Esophagus muscularis mucosa (tissue), 4 donors: Measurements from ENCODE around the gene HADHB. TPM values are rescaled to one million over a fixed set of nuclear protein-coding genes. Genes with fewer than 3 reads are reported as not detected.
"Not testable (repeated sequence)": the region's sequence is repeated elsewhere in the genome, so short reads cannot be mapped to it uniquely, and the experiment has no call there.

Experiments
- DNase-seq: peaks from one replicate; pipeline ENCODE4 v3.0.0-alpha.2; 2017; ENCODE audit errors: extremely low spot score
- H3K27ac ChIP-seq, 4 donors: fragments of 200-600 bp; sonication (generic); replicated peaks in 1 of 4; 1 replicate in 3 of 4; 2 replicates in 1 of 4; pipeline ENCODE4 v1.5.1; 2016 to 2019; ENCODE audit warnings: mild to moderate bottlenecking in 1 of 4
- H3K27me3 ChIP-seq, 4 donors: fragments of 200-600 bp; sonication (generic); one replicate each; pipeline versions ENCODE4 v1.5.1 to v1.6.0; 2016 to 2019
- H3K36me3 ChIP-seq, 4 donors: fragments of 200-600 bp; sonication (generic); one replicate each; pipeline ENCODE4 v1.5.1; 2016 to 2019
- H3K4me1 ChIP-seq, 4 donors: fragments of 200-600 bp; sonication (generic); one replicate each; pipeline ENCODE4 v1.5.1; 2016 to 2019
- H3K4me3 ChIP-seq, 4 donors: fragments of 200-600 bp; sonication (generic); 1 replicate in 2 of 4; 2 replicates in 2 of 4; pipeline ENCODE4 v1.5.1; 2016 to 2019; ENCODE audit warnings: mild to moderate bottlenecking in 4 of 4, moderate library complexity in 1 of 4
- H3K9me3 ChIP-seq, 4 donors: fragments of 200-600 bp; sonication (generic); 1 replicate in 3 of 4; 2 replicates in 1 of 4; pipeline ENCODE4 v1.5.1; 2016 to 2019
- CTCF ChIP-seq, 3 experiments: fragments of 200-600 bp in 2 of 3; fragments of 450-650 bp in 1 of 3; sonication (generic) in 2 of 3; IDR thresholded peaks; one replicate each; pipeline ENCODE4 v1.5.1; 2017 to 2019; ENCODE audit warnings: antibody characterized with exemption in 3 of 3, mild to moderate bottlenecking in 2 of 3, moderate library complexity in 1 of 3
- EP300 ChIP-seq: sonication (generic); formaldehyde crosslinking; IDR thresholded peaks from one replicate; pipeline ENCODE4 v1.6.1; 2017; ENCODE audit warnings: antibody characterized with exemption
- POLR2A ChIP-seq: fragments of 450-650 bp; IDR thresholded peaks from one replicate; pipeline ENCODE4 v1.6.1; 2017; ENCODE audit warnings: antibody characterized with exemption, moderate library complexity, mild to moderate bottlenecking, low read depth
- POLR2AphosphoS5 ChIP-seq, 2 donors: sonication (generic); formaldehyde crosslinking; IDR thresholded peaks; one replicate each; pipeline ENCODE4 v1.6.1; 2017; ENCODE audit warnings: antibody characterized with exemption in 2 of 2
- WGBS: methylation state at CpG from one replicate; pipeline ENCODE4 v1.1.5; 2018; 5-methylcytosine and 5-hydroxymethylcytosine counted together
- intact Hi-C: fragments of 100-400 bp; cut with DNase I; formaldehyde crosslinking; loops from one replicate; pipeline ENCODE4 v1.15.1; 2023
- total RNA-seq, 4 donors: library from RNA; depleted of rRNA; stranded (reverse); fragments of >200 nt; gene quantifications; one replicate each; pipeline versions ENCODE4 v1.1.0 to v1.2.1, GENCODE V29; 2016

HADHB gene
- total RNA-seq, 4 donors from 2014 or later = 163 to 399 (median 192) TPM

DNA sequence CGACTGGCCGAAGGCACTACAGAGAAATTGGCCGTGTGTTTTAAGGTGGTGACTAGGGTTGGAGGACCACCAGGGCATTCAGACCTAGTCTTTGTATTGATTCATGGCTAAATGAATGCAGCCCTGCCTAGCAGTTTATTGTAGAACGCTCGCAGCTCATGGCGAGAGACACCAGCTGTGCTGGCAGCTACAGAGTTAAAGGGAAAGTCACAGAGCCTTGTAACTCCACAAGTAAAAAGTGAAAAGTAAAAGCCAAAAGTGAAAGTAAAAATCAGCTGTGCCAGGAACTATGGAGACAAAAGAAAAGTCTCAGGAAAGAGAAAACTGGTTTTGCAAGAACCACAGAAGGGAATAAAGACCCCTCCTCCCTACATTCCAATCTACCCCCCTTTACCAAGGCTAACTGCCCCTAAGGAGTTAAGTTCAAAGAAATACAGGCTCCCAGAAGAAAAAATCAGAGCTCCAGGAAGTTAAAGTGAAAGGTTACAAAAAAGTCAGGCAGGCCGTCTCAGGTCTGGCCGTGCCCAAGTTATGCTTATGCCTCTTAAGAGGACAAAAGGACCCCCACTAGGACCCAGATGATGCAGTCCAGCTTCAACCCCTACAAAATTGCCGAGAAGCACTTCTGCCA, 54.8 kb downstream of the HADHB start:
- no peaks in the 10 kb centered on the region for H3K27me3 ChIP-seq
- no peak for DNase-seq
- intact Hi-C loops = loop anchor here (2.0 kb wide), 1 partner anchor 55 kb away; the partner anchor contains the start of genes HADHA and HADHB
- 6% methylated on average over 9 of the region's 9 CpGs for WGBS
- peak overlapping the region; percentile 77 to 83 (median 80) for H3K27ac ChIP-seq
- TF ChIP-seq EP300 (no peak), POLR2AphosphoS5 (IDR thresholded peaks at IDR 0.05) (no peak), CTCF (IDR thresholded peaks at IDR 0.05) (no peak), POLR2A (no peak)
- H3K9me3 ChIP-seq = no peaks in the 10 kb centered on the region
- peak overlapping the region; percentile 55 to 66 (median 62) for H3K4me3 ChIP-seq
- no peaks in the 10 kb centered on the region for H3K36me3 ChIP-seq
- H3K4me1 ChIP-seq = peaks cover 15 to 28% (median 23%) of the 10 kb centered on the region in 4 donors

DNA sequence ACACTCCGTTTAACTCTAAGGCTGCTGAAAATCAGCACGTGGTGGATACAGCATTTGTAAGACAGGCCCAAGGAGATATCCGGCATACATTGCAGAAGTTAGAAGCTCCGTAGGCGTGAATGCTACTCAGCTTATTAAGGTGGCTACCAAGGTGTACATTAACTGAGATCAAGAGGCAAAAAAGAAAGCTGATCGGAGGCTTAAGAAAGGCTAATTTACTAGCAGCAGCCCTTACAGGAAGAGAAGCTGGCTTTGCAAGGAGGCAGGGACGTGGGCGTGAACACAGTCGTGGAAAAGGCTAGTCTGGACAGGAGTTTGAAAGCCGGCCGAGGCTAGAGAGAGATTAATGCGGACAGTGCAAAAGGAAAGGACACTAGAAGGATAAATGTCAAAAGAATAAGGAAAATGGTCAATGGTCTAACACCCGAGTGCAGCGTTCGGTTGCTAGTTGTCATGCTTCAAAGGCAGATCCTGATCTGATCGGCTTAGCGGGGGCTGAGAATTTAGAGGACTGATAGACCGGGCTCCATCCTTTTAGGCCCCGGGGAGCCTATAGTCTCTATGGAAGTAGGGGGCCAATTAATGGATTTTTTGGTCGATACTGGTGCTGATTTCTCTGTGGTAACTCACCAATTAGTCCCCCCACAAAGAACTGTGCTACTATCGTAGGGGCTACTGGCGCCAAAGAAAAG, 55.6 kb downstream of the HADHB start:
- TF ChIP-seq CTCF (IDR thresholded peaks at IDR 0.05) = no peak
- TF ChIP-seq EP300 = no peak
- no peak for TF ChIP-seq POLR2AphosphoS5 (IDR thresholded peaks at IDR 0.05)
- no peak for TF ChIP-seq POLR2A
- DNase-seq = no peak
- Histone ChIP-seq H3K9me3 (no peaks in the 10 kb centered on the region), H3K27ac (peak overlapping the region; percentile 77 to 83 (median 80)), H3K4me1 (peaks cover 15 to 28% (median 23%) of the 10 kb centered on the region in 4 donors), H3K4me3 (peak overlapping the region; percentile 55 to 66 (median 62)), H3K36me3 (no peaks in the 10 kb centered on the region), H3K27me3 (no peaks in the 10 kb centered on the region)
- 34% methylated on average over 22 of the region's 22 CpGs for WGBS
- intact Hi-C loops = no loop called here

- H3K9me3 ChIP-seq = no peaks in the 10 kb centered on the region
- no peak overlapping the region for H3K4me3 ChIP-seq
- WGBS = 100% methylated on average over 2 of the region's 6 CpGs
- H3K36me3 ChIP-seq = no peaks in the 10 kb centered on the region
- TF ChIP-seq CTCF (IDR thresholded peaks at IDR 0.05) = no peak
- TF ChIP-seq POLR2A = no peak
- TF ChIP-seq POLR2AphosphoS5 (IDR thresholded peaks at IDR 0.05) = no peak
- no peak for TF ChIP-seq EP300
- no peak for DNase-seq
- intact Hi-C loops = no loop called here
- H3K27me3 ChIP-seq = no peaks in the 10 kb centered on the region
- H3K27ac ChIP-seq = no peak overlapping the region
- peaks cover 15 to 28% (median 23%) of the 10 kb centered on the region in 4 donors for H3K4me1 ChIP-seq
Observed at GRCh38 chr2:26302846-26303245, 58.1 kb downstream of the HADHB start.

DNA sequence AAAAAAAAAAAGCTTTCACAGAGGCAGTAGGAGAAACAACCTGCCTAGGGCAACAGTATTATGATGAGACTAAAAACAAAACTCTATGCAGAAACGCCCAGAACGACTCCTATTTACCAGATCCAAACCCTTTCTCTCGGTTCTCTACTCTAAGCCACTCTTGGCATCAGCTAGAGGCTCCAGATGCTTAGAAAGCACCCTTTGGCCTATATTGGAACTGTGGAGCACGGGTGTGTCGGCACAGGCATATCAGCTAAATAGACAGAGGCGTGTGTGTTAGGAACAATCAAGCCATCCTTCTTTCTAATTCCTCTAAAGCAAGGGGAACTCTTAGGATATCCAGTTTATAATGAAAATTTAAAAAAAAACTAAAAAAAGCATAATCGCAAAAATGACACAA, 60.4 kb downstream of the HADHB start:
- intact Hi-C loops, H3K27me3 ChIP-seq, H3K27ac ChIP-seq, H3K9me3 ChIP-seq, H3K36me3 ChIP-seq, DNase-seq, H3K4me3 ChIP-seq: not testable (repeated sequence)
- H3K4me1 ChIP-seq = peaks cover 6 to 11% (median 9%) of the 10 kb centered on the region in 4 donors
- 83% methylated on average over 7 of the region's 7 CpGs for WGBS

DNA sequence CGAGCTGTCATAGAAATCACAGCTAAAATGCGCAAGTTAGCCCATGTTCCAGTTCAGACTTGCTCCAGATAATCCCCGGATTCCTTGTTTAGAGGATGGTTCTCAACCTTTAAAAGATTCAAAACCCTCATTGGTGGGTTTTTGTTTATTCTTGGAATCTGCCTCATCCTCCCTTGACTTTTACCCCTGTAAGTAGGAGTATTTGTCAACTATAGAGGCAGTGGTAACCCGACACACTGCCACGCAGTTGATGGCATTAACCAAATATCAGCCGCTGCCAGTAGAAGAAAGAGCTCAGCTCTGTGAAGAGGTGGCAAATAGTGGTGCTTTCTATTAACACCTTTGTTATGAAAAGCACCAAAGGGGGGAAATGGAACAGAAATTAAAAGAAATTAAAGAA, 60.8 kb downstream of the HADHB start:
- intact Hi-C loops = no loop called here
- Histone ChIP-seq H3K4me1 (peaks cover 2 to 6% (median 4%) of the 10 kb centered on the region in 4 donors), H3K27me3 (no peaks in the 10 kb centered on the region), H3K27ac (no peak overlapping the region), H3K36me3 (no peaks in the 10 kb centered on the region), H3K4me3 (no peak overlapping the region), H3K9me3 (no peaks in the 10 kb centered on the region)
- TF ChIP-seq CTCF (IDR thresholded peaks at IDR 0.05) (no peak), POLR2AphosphoS5 (IDR thresholded peaks at IDR 0.05) (no peak)
- no peak for DNase-seq
- 92% methylated on average over 6 of the region's 6 CpGs for WGBS
